ENCODE results near the gene SLC39A8.
A peak's percentile ranks its signal among the peaks of the same experiment; 100 is the strongest.
"Not testable (repeated sequence)": the region's sequence is repeated elsewhere in the genome, so short reads cannot be mapped to it uniquely, and the experiment has no call there.

Gene SLC39A8

DNA sequence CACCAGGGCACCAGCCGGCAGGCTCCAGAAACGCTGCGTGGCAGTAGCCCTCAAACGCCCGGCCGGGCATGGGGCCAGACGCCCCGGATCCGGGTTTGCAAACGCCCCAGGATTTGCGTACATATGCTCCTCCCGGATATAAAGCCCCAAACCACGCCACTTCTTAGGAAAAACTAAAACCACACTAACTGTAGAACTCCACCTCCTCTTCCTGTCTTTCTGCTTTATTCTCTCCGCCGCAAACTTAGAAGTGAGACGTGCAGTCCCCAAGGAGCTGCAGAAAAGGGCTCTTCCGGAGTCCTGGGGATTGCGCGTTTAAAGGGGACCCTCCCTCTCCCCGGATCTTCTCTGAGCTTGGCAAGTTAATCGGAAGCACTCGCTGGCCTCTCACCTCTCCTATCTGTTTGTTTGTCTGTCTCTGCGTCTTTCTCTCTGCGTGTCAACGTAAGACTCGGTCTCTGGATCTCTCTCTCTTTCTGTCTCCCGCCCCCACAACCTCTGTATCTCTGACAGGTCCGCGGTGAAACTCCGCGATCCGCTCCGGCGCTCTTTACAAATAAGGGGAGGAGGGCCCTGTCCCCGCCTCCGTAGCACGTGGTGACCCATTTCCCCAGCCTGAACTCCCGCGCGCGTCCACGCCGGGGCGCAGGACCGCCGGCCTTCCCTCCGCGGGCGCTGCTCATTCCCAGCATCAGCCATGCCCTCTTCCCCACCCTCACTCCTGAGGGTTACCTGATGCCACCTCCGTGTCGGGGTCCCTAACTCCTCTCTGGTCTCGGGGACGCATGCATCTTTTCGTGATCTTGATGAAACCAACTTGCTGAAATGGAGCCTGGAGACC, at the start of gene SLC39A8:
Gene SLC39A8 (minus strand): TSS at position 529 of the 841 bp plus-strand sequence. CDS start 820 bp downstream, outside the sequence.
- peak; percentile 75 for DNase-seq

GRCh38 chr4:102392033-102392744, 46.9 kb upstream of the SLC39A8 start:
- DNase-seq = no peak

GRCh38 chr4:102390438-102390837, 45.2 kb upstream of the SLC39A8 start:
- no peak for DNase-seq

- no peak for DNase-seq
Measured at GRCh38 chr4:102388611-102389010, 43.3 kb upstream of the SLC39A8 start.

DNA sequence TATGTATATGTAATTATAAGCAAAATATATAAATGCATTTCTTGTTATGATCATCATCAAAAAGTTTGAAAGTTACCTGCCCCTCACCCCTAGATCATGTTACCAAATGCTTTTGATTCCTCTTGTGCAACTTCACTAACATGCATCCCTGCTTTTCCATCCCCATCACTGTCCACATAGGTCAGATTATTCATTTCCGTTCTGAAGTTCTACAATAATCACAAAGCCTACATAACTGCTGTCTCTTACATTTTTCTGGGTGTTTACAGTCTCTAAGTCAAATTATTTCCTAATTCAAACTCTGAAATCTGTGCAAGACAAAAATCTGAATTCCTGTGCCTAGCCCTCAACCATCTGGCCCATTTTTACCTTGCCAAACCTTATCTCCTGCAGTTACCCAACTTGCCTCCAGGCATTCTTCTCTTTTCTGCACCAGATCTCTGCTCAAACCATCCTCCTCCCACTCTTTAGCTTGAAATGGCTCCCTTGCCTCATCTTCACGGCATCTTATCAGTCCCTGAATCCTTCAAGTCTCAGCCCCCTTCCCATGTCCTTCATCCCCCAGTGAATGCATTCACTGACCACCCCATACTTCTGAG, 42.4 kb upstream of the SLC39A8 start:
- DNase-seq = no peak

DNA sequence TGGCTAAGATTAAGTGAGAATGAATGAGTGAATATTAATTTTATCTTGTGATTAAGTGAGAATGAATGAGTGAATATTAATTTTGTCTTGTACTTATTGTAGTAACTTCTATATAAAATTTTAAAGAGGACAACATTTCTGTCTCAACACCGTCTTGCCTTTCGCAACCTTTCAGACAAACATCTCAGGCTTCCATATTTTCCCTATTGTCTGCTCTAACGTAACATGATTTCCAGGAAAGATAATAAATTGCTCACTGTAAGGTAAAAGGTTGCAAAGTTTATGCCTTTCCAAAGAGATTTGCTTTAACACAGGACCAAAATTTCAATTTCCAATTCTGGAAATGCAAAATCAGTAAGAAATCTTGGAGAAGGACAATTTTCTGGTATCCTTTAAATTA, 41.7 kb upstream of the SLC39A8 start:
- DNase-seq = no peak

GRCh38 chr4:102380253-102380652, 35.0 kb upstream of the SLC39A8 start:
- not testable (repeated sequence) for DNase-seq

DNA sequence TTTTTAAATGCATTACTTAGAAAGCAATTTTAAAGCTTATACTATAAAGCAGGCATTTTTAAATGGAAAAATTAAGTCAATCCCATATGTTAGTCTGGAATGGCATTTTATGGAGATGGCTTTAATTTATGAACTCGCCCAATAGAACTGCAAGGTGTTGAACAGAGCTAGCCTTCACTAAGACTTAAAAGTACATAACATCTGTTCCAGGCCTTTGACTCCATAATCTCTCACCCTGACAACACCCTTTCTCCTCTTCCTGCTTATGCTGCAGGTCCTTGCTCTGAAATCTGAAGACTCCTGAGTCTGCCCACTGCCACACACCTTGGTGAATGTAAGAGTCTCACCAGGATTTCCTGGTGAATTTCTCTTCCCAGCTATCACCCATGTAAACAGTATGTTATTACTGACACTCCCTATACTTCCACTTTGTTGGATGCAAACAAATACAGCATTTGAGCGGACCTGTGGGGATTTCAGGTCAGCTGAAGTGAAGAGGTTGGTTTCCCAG, 17.7 kb upstream of the SLC39A8 start:
- DNase-seq = no peak

- no peak for DNase-seq
Measured at GRCh38 chr4:102358128-102358527, 12.8 kb upstream of the SLC39A8 start.

DNA sequence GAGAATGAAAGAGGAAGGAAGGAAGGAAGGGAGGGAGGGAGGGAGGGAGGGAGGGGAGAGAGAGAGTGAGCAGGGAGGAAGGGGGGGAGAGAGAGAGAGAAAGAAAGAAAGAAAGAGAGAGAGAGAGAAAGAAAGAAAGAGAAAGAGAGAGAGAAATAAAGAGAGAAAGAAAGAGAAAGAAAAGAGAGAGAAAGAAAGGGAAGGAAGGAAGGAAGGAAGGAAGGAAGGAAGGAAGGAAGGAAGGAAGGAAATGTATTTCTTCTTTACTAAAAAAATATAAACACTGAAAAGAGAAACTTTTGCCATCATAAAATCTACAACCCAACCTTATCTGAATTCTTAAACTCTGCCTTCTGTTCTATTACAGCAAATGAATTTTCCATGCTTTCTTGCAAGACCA, 12.4 kb upstream of the SLC39A8 start:
- not testable (repeated sequence) for DNase-seq

DNA sequence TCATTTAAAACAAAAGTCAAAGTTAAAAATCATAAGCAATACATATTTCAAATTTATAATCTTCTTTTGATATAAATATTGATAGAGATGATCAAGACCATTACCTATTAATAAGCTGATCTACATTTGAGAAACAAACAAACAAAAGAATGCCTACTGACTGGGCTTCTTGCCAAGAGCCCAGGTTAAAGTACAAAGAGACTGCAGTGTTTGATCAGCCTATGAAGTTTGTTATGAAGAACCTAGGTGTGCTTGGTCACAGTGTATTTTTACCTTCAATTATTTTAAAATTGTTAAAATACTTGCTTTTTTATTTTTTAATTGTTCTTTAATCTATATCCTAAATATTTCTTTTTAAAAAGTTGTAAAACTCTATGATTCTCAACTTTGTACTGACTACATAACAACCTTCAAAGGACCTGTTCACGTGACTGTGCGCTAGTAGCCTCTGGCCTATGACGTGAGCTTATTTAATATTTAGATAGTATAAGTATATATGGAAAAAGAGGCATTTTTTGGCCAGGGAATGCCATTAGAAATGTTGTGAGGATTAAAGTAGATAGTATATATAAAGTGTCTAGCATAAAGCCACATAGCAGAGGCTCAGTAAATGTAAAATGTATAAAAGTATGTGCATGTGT, 11.4 kb upstream of the SLC39A8 start:
- no peak for DNase-seq

GRCh38 chr4:102355748-102356147, 10.5 kb upstream of the SLC39A8 start:
- DNase-seq = no peak

GRCh38 chr4:102354671-102355454, 9.6 kb upstream of the SLC39A8 start:
- DNase-seq = no peak

- DNase-seq = no peak
Measured at GRCh38 chr4:102352781-102353180, 7.5 kb upstream of the SLC39A8 start.

DNA sequence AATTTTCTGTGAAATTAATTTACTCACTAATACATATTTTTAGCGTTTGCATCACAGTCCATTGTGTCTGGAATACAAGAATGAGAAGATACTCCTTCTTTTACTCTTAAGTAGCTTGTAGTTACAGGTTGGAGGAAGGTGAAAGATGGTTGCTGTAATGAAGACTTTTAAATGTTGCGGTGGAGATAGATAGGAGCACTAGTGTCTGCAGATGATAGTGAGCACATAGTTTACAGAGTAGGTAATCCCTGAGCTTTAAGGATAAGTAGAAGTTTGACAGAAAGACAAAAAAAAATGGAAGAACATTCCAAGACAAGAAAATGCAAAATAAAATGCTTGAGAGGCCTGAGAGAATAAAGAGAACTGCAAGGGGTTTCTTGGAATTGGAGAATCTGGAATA, 5.4 kb upstream of the SLC39A8 start:
- no peak for DNase-seq

DNA sequence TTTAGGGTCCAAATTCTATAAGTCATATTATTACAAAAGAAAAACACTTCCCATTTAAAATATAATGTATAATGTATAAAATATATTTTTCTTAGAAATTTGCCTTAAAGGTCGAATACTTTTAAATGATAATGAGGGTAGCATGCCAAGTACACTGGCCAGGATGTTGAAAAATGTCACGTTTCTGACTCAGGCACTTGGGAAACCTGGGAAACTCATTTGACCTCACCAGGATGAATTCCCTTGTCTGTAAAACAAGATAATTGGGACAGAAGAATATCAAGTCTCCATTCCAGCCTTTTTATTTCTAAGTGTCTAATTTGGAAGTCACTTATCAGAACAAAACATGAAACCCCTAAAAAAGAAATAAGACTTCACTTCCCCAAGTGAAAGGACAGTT, 3.4 kb upstream of the SLC39A8 start:
- no peak for DNase-seq

GRCh38 chr4:102345795-102346100, 466 bp upstream of the SLC39A8 start:
- DNase-seq = no peak

DNA sequence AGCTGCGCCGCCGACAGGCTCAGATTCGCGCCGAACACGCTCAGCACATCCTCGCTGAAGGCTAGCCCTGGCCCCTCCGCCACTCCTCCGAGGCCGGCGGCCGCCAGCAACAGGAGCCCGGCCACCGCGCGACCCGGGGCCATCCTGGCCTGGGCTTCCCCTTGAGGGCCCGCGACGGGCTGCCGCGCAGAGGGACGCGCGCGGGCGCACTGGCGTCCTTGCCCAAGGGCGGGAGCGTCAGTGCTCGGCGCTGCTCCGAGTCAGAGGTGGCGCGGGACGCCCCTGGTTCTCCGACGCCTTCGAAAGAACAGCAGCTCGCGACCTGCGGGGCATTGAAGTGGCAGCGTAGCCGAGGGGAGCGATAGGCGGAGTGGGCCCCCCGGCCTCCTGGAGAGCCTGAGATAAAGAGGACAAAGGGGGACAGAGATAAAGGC, 745 bp downstream of the SLC39A8 start:
- peak; percentile 69 for DNase-seq

DNA sequence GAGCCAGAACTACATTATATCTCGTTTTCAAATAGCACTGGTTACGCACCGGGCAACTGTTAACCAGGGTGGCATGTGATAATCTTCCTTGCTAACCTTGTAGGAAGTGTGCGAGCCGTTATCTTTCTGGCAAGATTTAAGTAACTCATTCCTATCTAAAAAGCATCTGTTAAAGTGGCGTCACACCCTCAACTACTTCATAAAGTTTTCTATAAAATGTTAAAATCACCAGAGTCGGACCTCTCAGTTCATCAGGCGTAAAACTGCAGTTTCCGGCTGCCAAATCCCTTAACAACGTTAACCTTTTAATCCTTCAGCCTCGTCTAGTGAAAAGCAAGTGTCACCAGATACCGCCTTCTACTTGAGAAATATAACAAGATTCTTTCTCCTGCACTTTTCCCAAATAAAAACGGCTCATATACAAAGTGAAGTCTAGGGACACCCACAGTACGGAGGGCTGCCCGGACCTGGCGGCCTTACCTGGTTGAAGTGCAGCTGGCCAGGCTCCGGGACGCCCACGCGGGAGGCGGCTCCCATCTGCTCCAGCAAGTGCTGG, 1.2 kb downstream of the SLC39A8 start:
- DNase-seq = no peak

GRCh38 chr4:102342404-102343074, 2.7 kb downstream of the SLC39A8 start:
- no peak for DNase-seq

GRCh38 chr4:102341201-102341600, 4.1 kb downstream of the SLC39A8 start:
- DNase-seq = no peak

Measured in NK-92 treated with Interleukin-12 subunit alpha and Interleukin-12 subunit beta, amount 100 ng/mL, for 24 hours (cell line).